Kidney epithelial cell (primary cell): ENCODE results near the gene DENND1A. TPM values are rescaled to one million over a fixed set of nuclear protein-coding genes. Genes with fewer than 3 reads are reported as not detected.
"Not testable (repeated sequence)": the region's sequence is repeated elsewhere in the genome, so short reads cannot be mapped to it uniquely, and the experiment has no call there.

ENCODE experiments used
- DNase-seq: peaks from one replicate; pipeline ENCODE4 v3.0.0-alpha.2; 2010; ENCODE audit warnings: low read depth
- H3K27me3 ChIP-seq: 2 replicates; pipeline ENCODE4 v1.6.0; 2011; ENCODE audit warnings: low read length; ENCODE audit not compliant: control insufficient read depth, insufficient read depth
- H3K36me3 ChIP-seq: 2 replicates; pipeline ENCODE4 v1.5.1; 2011; ENCODE audit warnings: low read length; ENCODE audit not compliant: control insufficient read depth, insufficient read depth
- H3K4me3 ChIP-seq: 2 replicates; pipeline ENCODE4 v1.5.1; 2011; ENCODE audit warnings: low read depth, mild to moderate bottlenecking, control low read depth, low read length
- CTCF ChIP-seq: IDR thresholded peaks from 2 replicates; pipeline ENCODE4 v1.5.1; 2011; ENCODE audit warnings: mild to moderate bottlenecking, moderate library complexity, low read length, control low read depth, inconsistent platforms; ENCODE audit not compliant: insufficient read depth, poor library complexity, severe bottlenecking
- total RNA-seq: library from RNA; depleted of rRNA; stranded (reverse); fragments of >200 nt; gene quantifications from 2 replicates; pipeline ENCODE4 v1.2.3, GENCODE V29; 2015

Gene DENND1A
- total RNA-seq, 1 donor from 2014 or later, result 14.5 TPM

GRCh38 chr9:123945532-123945931 is 15.6 kb upstream of the DENND1A start:
- no peak for DNase-seq
- Histone ChIP-seq H3K36me3 (no peaks in the 10 kb centered on the region), H3K4me3 (no peak overlapping the region), H3K27me3 (peaks cover 4% of the 10 kb centered on the region)
- no peak for TF ChIP-seq CTCF

DNA sequence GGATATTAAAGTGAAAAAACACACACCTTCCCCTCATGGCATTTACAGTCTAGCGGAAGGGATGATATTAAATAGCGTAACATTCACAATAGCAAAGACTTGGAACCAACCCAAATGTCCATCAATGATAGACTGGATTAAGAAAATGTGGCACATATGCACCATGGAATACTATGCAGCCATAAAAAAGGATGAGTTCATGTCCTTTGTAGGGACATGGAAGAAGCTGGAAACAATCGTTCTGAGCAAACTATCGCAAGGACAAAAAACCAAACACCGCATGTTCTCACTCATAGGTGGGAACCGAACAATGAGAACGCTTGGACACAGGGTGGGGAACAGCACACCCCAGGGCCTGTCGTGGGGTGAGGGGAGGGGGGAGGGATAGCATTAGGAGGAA is 14.5 kb upstream of the DENND1A start:
- H3K27me3 ChIP-seq, result not testable (repeated sequence)

GRCh38 chr9:123943671-123944070 is 13.7 kb upstream of the DENND1A start:
- no peak for DNase-seq
- TF ChIP-seq CTCF, result no peak
- Histone ChIP-seq H3K36me3 (no peaks in the 10 kb centered on the region), H3K4me3 (no peak overlapping the region), H3K27me3 (peaks cover 4% of the 10 kb centered on the region)

More for the DNA sequence above, 14.5 kb upstream of the DENND1A start:
- not testable (repeated sequence) for DNase-seq, H3K4me3 ChIP-seq, H3K36me3 ChIP-seq

- no peaks in the 10 kb centered on the region for H3K36me3 ChIP-seq
Measured at GRCh38 chr9:123942542-123942941, 12.6 kb upstream of the DENND1A start.

GRCh38 chr9:123941524-123942070 is 11.7 kb upstream of the DENND1A start:
- TF ChIP-seq CTCF, result no peak
- Histone ChIP-seq H3K36me3 (no peaks in the 10 kb centered on the region), H3K4me3 (no peak overlapping the region), H3K27me3 (peaks cover 4% of the 10 kb centered on the region)
- DNase-seq, result no peak

More at GRCh38 chr9:123942542-123942941, 12.6 kb upstream of the DENND1A start:
- no peak overlapping the region for H3K4me3 ChIP-seq
- no peak for DNase-seq
- TF ChIP-seq CTCF, result no peak
- peaks cover 4% of the 10 kb centered on the region for H3K27me3 ChIP-seq

GRCh38 chr9:123940721-123941523 is 11.0 kb upstream of the DENND1A start:
- no peak for DNase-seq
- H3K27me3 ChIP-seq, result peaks cover 4% of the 10 kb centered on the region
- no peak for TF ChIP-seq CTCF
- no peak overlapping the region for H3K4me3 ChIP-seq
- H3K36me3 ChIP-seq, result no peaks in the 10 kb centered on the region
